ENCODE data around the gene MFN1.

Gene MFN1

GRCh38 chr3:179336345-179336929 lies 11.1 kb upstream of the MFN1 start:
- no peak for DNase-seq (ENCODE audit: low read depth)

DNA sequence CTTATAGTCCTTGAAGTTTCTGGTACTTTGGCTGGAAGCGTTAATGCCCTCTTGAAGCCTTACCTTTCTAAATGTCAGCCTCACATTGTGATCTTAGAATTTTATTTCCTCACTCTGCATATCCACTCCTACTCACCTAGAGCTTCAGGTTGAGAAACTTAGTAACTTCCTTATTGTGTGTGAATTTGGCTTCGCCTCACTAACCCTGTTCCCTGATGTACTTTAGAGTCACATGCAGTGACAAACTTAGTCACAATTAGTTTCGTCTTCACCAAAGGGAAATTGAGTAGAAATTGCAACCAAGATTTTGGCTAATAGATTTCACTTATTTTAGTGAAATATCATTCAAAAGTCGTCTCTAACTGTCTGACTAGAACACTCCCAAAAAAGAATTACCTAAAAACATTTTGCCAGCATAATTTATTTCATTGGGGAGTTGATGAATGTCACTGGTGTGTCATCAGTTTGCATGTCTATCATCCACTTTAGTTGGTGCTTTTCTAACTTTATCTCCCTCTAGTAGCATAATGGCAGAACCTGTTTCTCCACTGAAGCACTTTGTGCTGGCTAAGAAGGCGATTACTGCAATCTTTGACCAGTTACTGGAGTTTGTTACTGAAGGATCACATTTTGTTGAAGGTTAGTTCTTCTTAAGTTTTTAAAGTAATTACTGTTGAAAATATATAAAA lies 960 bp downstream of the MFN1 start:
- DNase-seq (ENCODE audit: low read depth), result no peak

DNA sequence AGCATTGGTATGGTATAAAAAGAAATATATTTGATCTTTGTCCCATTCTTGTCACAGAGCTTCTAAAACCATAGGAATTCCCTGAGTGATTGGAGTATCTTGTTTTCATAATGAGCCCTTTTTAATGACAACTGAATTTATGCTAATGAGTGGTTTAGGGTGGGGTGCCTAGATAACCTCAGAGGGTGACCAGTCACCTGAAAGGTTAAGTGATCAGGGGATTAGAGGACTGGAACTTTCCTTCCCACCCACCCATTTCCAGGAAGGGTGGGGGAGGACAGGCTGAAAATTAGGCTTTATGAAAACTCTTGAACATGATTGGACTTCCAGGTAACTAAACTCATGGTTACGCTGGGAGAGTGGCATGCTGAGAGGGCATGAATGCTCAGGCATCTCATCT lies 8.5 kb downstream of the MFN1 start:
- no peak for DNase-seq (ENCODE audit: low read depth)

DNA sequence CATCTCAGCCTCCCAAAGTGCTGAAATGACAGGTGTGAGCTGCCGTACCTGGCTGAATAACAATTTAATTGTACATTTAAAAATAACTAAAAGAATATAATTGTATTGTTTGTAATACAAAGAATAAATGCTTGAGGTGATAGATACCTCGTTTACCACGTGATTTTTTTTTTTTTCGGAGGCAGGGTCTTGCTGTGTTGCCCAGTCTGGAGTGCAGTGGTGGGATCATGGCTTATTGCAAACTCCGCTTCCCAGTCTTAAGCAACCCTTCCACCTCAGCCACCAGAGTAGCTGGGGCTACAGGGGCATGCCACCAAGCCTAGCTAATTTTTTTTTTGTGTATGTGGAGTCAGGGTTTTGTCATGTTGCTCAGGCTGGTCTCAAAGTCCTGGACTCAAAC lies 15.8 kb downstream of the MFN1 start:
- DNase-seq (ENCODE audit: low read depth), result no peak

- DNase-seq (ENCODE audit: low read depth), result no peak
These were observed 22.1 kb downstream of the MFN1 start for GRCh38 chr3:179369621-179370020.

DNA sequence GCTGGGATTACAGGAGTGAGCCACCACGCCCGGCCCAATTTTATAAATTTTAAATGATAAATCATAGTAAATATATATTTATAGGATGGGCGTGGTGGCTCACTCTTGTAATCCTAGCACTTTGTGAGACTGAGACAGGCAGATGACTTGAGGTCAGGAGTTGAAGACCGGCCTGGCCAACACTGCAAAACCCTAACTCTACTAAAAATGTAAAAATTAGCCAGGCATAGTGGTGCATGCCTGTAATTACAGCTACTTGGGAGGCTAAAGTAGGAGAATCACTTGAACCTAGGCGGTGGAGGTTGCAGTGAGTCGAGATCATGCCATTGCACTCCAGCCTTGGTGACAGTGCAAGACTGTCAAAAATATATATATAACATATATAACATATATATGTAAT lies 26.4 kb downstream of the MFN1 start:
- DNase-seq (ENCODE audit: low read depth), result no peak

GRCh38 chr3:179375091-179375999 lies 27.8 kb downstream of the MFN1 start:
- DNase-seq (ENCODE audit: low read depth), result no peak

DNA sequence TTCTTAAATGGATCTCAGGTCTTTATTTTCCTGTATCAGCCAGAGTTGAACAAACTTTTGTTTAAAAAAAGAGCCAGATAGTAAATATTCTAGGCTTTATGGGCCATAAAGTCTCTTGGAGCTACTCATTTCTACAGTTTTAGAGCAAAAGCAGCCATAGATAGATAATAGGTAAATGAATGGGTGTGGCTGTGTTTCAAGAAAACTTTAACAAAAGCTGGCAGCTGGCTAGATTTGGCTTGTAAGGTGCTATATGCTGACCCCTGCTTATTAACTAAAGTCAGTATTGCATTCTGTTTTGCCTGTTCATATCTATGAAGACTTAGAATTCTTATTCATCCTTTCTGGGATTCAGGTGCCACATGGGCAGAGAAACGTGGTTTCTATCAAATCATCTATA lies 29.0 kb downstream of the MFN1 start:
- DNase-seq (ENCODE audit: low read depth), result no peak

GRCh38 chr3:179391906-179392305 lies 44.4 kb downstream of the MFN1 start:
- no peak for DNase-seq (ENCODE audit: low read depth)

- no peak for DNase-seq (ENCODE audit: low read depth)
These were observed 51.2 kb downstream of the MFN1 start for GRCh38 chr3:179398574-179399231.

DNA sequence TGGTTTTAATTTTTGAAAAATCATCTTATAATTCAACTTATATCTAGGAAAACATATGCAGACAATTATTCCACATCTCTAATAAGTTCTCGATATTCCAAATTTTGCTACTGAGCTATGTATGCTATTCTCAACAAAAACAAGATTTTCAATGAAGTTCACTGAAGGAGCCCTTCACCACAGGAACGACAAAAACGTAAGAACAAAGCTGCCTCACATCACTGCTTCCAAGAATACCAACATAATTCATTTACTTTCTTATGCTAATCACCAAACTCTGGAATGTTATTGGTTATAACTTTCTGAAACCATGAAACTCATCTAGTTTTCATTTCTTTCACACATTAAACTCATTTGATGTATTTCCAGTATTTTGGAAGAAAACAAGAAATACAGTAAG lies 54.1 kb downstream of the MFN1 start:
- no peak for DNase-seq (ENCODE audit: low read depth)

DNA sequence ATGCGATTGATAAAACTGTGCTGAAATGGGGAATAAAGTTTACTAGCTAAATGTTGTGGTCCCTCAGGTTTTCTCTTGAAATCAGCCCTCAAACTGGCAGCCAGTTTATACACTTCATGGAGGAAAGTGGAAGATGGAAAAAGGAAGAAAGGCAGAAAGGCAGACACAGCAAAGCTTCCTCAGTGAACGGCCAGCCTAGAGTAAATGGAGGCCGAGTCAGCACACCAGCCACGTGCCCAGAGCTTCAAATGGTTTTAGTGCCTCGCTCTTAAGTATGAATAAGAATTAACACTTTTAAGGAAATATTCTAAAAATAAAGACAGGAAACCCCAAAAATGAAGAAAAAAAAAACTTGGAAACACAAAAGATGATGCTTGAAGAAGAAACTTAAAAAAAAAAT lies 55.5 kb downstream of the MFN1 start:
- DNase-seq (ENCODE audit: low read depth), result no peak

DNA sequence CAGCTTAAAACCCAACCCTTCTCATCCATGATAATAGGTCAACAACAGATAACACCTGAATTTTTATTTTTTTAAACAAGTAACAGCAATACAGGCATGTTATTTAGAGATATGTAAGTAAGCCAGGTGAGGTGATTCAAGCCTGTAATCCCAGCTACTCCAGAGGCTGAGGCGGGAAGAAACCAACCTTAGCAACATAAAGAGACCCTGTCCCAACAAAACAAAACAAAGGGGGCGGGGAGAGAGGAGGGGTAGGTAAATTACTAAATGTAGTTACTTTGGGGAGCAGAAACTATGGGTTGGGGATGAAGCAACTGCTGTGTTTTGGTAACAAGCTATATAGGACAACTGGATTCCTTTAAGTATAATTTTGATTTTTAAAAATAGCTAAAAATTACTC lies 56.8 kb downstream of the MFN1 start:
- DNase-seq (ENCODE audit: low read depth), result no peak

- DNase-seq (ENCODE audit: low read depth), result no peak
These were observed 62.8 kb downstream of the MFN1 start for GRCh38 chr3:179410331-179410730.

- no peak for DNase-seq (ENCODE audit: low read depth)
These were observed 63.5 kb downstream of the MFN1 start for GRCh38 chr3:179410999-179411398.

DNA sequence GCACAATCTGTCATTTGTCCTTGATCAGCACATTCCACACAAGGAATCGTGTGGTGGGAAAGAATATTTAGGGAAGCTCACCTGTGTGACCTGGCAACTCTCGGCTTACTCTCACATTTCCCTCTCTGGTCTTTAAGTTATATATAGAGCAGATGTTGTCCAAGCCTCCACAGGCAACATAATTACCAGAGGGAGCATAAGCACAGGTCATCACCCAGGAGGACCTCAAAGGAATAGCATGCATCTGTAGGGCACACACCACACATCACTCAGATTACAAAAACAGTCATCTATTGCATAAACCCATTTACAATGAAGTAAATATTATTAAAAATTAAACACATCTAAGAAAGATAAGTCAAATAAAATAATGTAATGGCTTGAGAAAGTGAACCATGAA lies 67.3 kb downstream of the MFN1 start:
- no peak for DNase-seq (ENCODE audit: low read depth)

DNA sequence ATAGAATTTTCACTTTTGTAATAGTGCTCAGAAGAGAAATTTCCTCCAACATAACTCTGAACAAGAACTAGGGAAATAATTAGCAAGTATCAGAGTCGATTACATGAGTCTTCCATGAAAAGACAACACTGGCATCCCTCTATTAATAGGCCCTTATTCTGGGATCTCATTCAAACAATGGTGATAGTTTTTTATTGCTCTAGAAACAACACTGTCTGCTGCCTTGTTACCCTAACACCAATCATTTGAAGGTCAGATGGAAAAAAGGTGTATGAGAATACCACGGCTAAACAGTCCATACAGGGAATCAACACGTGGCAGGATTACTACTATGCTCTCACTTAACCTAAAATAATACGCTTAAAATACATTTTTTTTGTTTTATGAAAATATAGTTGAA lies 67.9 kb downstream of the MFN1 start:
- DNase-seq (ENCODE audit: low read depth), result no peak

DNA sequence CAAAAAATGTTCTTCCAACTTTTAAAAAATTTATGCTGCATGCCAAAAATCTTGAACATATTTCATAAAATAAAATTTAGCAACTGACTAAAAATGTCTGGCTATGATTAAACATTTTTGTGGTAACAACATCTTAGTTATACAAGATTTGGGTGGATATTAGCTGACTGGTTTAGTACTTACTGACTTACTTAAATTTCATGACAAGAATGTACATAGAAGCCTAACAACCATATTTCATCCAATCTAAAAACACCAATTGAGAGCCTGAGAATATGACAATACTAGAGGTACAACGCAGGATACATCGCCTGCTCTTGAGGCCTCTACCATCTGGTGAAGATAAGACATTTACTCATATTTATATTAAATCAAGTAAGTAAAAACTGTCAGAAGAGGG lies 69.2 kb downstream of the MFN1 start:
- no peak for DNase-seq (ENCODE audit: low read depth)

GRCh38 chr3:179418610-179419009 lies 71.1 kb downstream of the MFN1 start:
- DNase-seq (ENCODE audit: low read depth), result no peak

DNA sequence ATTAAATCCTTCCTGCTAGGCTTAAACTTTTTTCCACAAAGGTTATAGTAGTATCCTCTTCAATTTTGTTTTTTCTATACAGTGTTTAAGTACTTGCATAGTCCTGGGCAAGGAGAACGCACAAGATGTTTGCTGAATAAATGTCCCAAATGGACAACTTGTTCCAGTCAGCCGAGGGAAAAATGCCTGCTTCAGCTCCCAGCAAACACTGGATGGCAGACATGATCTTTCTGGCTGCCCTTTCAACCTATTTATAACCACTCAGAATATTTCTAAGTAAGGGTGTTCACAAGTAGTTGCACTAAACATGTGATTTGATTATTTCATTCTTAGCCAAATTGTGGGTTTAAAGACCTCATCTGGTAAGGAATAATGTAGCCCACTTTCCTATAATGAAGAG lies 74.0 kb downstream of the MFN1 start:
- no peak for DNase-seq (ENCODE audit: low read depth)

- no peak for DNase-seq (ENCODE audit: low read depth)
These were observed 77.6 kb downstream of the MFN1 start for GRCh38 chr3:179425075-179425474.

DNA sequence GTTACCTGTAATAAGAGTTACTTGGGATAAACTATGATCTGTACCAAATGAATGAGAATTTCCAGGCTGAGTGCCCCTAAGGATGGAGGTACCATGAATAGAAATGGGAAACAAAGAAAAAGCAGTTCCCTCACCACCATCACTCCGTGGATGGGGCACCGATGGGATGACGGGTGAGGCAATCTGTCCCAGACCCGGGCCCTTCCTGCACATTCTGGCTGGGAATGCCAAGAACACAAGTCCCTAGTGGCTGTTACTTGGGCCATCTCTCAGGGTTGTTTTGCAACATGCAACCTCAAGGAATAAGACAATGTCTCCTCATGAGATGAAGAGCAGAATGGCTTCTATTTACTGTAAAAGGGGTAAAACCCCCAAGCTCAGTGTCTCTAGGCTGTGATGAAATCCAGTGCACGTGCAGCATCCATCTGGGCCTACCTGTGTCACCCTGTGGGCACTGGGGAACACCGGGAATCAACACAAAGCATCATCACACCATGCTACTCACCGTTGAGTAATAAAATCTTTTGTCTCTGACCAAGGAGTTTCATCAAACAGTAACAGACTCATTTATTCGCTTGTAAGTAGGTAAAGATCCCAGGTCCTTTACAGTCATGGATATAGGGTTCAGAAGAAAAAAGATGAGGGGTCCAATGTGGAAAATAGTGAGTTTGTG lies 81.5 kb downstream of the MFN1 start:
- DNase-seq (ENCODE audit: low read depth), result no peak
